DND-41 (cell line): Measurements from ENCODE around the gene KPTN.

Experiments used
- ATAC-seq: fragments of 200-7000 bp; cut with Tn5 transposase; 3 replicates; pipeline ENCODE4 v1.9.1; 2021; ENCODE audit warnings: low read depth; ENCODE audit not compliant: insufficient read depth
- DNase-seq: peaks from one replicate; pipeline ENCODE4 v3.0.0-alpha.2; 2020
- H2AFZ ChIP-seq: 2 replicates; pipeline ENCODE4 v1.6.0; 2012; ENCODE audit warnings: low read depth, low read length
- H3K27ac ChIP-seq: 2 replicates; pipeline ENCODE4 v1.5.1; 2012; ENCODE audit warnings: low read length, inconsistent platforms
- H3K27me3 ChIP-seq: fragments of 200-600 bp; sonication (generic); 2 replicates; pipeline ENCODE4 v1.6.0; 2012; ENCODE audit warnings: low read length, mild to moderate bottlenecking, inconsistent platforms; ENCODE audit not compliant: insufficient read depth, poor library complexity
- H3K36me3 ChIP-seq: 2 replicates; pipeline ENCODE4 v1.5.1; 2012; ENCODE audit warnings: low read length, inconsistent platforms; ENCODE audit not compliant: insufficient read depth
- H3K4me1 ChIP-seq: 2 replicates; pipeline ENCODE4 v1.5.1; 2012; ENCODE audit warnings: mild to moderate bottlenecking, low read length; ENCODE audit not compliant: insufficient read depth
- H3K4me2 ChIP-seq: 2 replicates; pipeline ENCODE4 v1.6.0; 2012; ENCODE audit warnings: mild to moderate bottlenecking, moderate library complexity, low read length, inconsistent platforms; ENCODE audit not compliant: insufficient read depth
- H3K4me3 ChIP-seq, 2 experiments: fragments of 200-600 bp in 1 of 2; shearing (Covaris generic) in 1 of 2; 2 replicates each; pipeline ENCODE4 v1.5.1; 2012 to 2016; ENCODE audit warnings: inconsistent platforms in 2 of 2, low read length in 2 of 2, mild to moderate bottlenecking in 2 of 2, low read depth in 1 of 2, moderate library complexity in 1 of 2
- H3K79me2 ChIP-seq: 2 replicates; pipeline ENCODE4 v1.6.0; 2012; ENCODE audit warnings: low read length, inconsistent platforms; ENCODE audit not compliant: insufficient read depth
- H3K9ac ChIP-seq: 2 replicates; pipeline ENCODE4 v1.6.0; 2012; ENCODE audit warnings: low read depth, mild to moderate bottlenecking, inconsistent platforms, low read length, moderate library complexity
- H3K9me3 ChIP-seq: 2 replicates; pipeline ENCODE4 v1.5.1; 2012; ENCODE audit warnings: low read length, moderate library complexity, mild to moderate bottlenecking, inconsistent platforms; ENCODE audit not compliant: insufficient read depth, severe bottlenecking
- H4K20me1 ChIP-seq: 2 replicates; pipeline ENCODE4 v1.6.0; 2012; ENCODE audit warnings: low read length; ENCODE audit not compliant: insufficient read depth
- EZH2 ChIP-seq: IDR thresholded peaks from 3 replicates; pipeline ENCODE4 v1.6.1; 2012; ENCODE audit warnings: borderline replicate concordance, low read depth, mild to moderate bottlenecking, moderate library complexity, low read length, inconsistent platforms; ENCODE audit not compliant: severe bottlenecking
- TF ChIP-seq, protein P1 (sequence below): IDR thresholded peaks from 2 replicates; pipeline ENCODE4 v1.5.1; 2012; ENCODE audit warnings: borderline replicate concordance, low read length, moderate library complexity, mild to moderate bottlenecking; ENCODE audit not compliant: poor library complexity, severe bottlenecking; ENCODE audit errors: extremely low read depth

The KPTN gene

DNA sequence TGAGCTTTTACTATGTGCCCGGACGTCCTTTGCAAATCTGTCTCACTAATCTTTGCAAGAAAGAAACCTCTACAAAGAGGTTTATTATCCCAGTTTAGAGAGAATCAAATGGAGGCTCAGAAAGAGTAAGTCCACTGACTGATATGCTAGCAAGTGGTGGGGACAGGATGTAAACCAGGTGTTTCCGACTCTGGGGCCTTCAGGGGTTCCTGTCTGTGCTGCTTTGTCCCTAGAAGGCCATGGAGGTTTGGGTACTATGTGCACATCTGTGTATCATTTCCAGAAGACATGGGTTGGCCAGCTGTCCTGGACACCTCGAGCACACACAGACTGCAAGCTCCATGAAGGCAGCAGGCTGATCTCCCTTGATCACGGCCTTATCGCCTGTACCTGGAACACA lies 1.2 kb upstream of the KPTN start:
- Histone ChIP-seq H3K4me2 (peak overlapping the region; percentile 65), H3K9me3 (no peaks in the 10 kb centered on the region)

DNA sequence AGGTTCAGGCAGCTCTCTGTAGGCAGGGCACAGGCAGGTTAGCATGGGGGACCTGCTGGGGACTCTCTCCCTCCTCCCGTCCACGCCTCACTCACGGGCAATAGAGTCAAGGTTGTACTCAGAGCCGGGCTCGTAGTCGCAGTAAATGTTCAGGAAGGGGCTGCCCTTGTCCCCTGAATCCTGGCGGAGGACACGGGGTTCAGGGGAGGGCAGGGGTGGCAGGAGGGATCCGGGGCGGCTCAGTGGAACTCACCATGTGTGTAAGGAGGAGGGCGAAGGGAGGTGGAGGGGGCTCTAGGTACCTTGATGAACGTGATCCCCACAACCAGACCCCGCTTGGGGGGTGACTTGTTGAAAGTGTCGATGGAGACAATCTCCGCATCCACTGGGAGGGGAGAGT lies 819 bp downstream of the KPTN start:
- TF ChIP-seq, protein P1, sequence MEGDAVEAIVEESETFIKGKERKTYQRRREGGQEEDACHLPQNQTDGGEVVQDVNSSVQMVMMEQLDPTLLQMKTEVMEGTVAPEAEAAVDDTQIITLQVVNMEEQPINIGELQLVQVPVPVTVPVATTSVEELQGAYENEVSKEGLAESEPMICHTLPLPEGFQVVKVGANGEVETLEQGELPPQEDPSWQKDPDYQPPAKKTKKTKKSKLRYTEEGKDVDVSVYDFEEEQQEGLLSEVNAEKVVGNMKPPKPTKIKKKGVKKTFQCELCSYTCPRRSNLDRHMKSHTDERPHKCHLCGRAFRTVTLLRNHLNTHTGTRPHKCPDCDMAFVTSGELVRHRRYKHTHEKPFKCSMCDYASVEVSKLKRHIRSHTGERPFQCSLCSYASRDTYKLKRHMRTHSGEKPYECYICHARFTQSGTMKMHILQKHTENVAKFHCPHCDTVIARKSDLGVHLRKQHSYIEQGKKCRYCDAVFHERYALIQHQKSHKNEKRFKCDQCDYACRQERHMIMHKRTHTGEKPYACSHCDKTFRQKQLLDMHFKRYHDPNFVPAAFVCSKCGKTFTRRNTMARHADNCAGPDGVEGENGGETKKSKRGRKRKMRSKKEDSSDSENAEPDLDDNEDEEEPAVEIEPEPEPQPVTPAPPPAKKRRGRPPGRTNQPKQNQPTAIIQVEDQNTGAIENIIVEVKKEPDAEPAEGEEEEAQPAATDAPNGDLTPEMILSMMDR, result no peak
- no peak for TF ChIP-seq EZH2
- H3K4me2 ChIP-seq, result peak overlapping the region; percentile 65

More for the DNA sequence above, 1.2 kb upstream of the KPTN start:
- Histone ChIP-seq H4K20me1 (no peaks in the 10 kb centered on the region), H3K4me3 (peak overlapping the region; percentile 47 to 67; a peak in 3 of 4 replicates), H3K4me1 (peaks cover 32% of the 10 kb centered on the region), H3K27ac (peak overlapping the region; percentile 88), H2AFZ (peak overlapping the region; percentile 89; the same call in 1 of the 2 replicates), H3K27me3 (no peaks in the 10 kb centered on the region), H3K9ac (peak overlapping the region; percentile 69), H3K36me3 (peaks cover 31% of the 10 kb centered on the region), H3K79me2 (peaks cover 7% of the 10 kb centered on the region; the same call in 1 of the 2 replicates)
- peak; percentile 28 for DNase-seq
- TF ChIP-seq, protein P1, result no peak
- TF ChIP-seq EZH2, result no peak
- ATAC-seq, result no peak

DNA sequence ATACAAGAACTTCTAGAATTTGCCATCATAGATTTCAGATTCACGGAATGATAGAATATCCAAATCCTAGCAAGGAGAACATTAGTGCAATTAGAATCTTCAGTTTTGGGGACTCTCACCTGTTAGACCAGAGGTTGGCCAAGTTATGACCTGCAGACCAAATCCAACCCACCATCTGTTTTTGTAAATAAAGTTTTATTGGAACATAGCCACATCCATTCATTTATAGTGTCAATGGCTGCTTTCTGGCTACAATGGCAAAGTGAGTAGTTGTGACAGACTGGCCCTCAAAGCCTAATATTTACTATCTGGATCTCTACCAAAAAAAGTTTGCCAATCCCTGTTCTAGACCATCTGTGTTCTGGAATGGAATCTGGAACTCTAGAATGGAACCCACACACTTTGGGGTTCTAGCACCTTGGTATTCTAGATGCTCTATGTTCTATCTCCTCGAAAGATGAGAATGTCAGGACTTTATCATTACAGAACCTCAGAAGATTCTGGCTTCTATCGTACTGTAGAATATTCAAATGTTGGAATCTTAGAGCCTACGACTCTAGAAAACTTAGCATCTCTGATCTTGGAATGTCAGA lies 2.5 kb downstream of the KPTN start:
- no peak for DNase-seq

More for the DNA sequence above, 819 bp downstream of the KPTN start:
- Histone ChIP-seq H3K9me3 (no peaks in the 10 kb centered on the region), H3K27me3 (no peaks in the 10 kb centered on the region), H3K4me1 (peaks cover 32% of the 10 kb centered on the region), H3K79me2 (peaks cover 7% of the 10 kb centered on the region; the same call in 1 of the 2 replicates), H3K27ac (peak overlapping the region; percentile 88; the same call in 1 of the 2 replicates), H2AFZ (peak overlapping the region; percentile 89), H3K36me3 (peaks cover 14% of the 10 kb centered on the region), H3K4me3 (peak overlapping the region in 1 of 2 experiments; percentile 67; a peak in 3 of 4 replicates), H3K9ac (peak overlapping the region; percentile 69), H4K20me1 (no peaks in the 10 kb centered on the region)
- ATAC-seq (no peak), DNase-seq (no peak)

More for the DNA sequence above, 2.5 kb downstream of the KPTN start:
- Histone ChIP-seq H3K4me1 (peaks cover 23% of the 10 kb centered on the region), H2AFZ (no peak overlapping the region), H3K9ac (no peak overlapping the region), H3K36me3 (peaks cover 8% of the 10 kb centered on the region; the same call in 1 of the 2 replicates), H3K9me3 (no peaks in the 10 kb centered on the region), H4K20me1 (0 out of 2 replicates have a peak, but pooled peaks cover 3% of the 10 kb centered on the region), H3K79me2 (peaks cover 7% of the 10 kb centered on the region; the same call in 1 of the 2 replicates), H3K4me2 (no peak overlapping the region), H3K27ac (no peak overlapping the region), H3K27me3 (no peaks in the 10 kb centered on the region), H3K4me3 (no peak overlapping the region)
- no peak for TF ChIP-seq EZH2
- TF ChIP-seq, protein P1, result no peak
- no peak for ATAC-seq
